Central memory CD4-positive, alpha-beta T cell (primary cell): Measurements from ENCODE around the gene NAGK.
"Not testable (repeated sequence)": the region's sequence is repeated elsewhere in the genome, so short reads cannot be mapped to it uniquely, and the experiment has no call there.

ENCODE experiments used
- DNase-seq: peaks from one replicate; pipeline ENCODE4 v3.0.0; 2022
- total RNA-seq, 3 experiments: gene quantifications; one replicate each; lab custom pipeline; 2026; lab: John Stamatoyannopoulos, UW

NAGK gene
- 44.5 to 84.1 (median 57.4) reads per million in 3 experiments for total RNA-seq

DNA sequence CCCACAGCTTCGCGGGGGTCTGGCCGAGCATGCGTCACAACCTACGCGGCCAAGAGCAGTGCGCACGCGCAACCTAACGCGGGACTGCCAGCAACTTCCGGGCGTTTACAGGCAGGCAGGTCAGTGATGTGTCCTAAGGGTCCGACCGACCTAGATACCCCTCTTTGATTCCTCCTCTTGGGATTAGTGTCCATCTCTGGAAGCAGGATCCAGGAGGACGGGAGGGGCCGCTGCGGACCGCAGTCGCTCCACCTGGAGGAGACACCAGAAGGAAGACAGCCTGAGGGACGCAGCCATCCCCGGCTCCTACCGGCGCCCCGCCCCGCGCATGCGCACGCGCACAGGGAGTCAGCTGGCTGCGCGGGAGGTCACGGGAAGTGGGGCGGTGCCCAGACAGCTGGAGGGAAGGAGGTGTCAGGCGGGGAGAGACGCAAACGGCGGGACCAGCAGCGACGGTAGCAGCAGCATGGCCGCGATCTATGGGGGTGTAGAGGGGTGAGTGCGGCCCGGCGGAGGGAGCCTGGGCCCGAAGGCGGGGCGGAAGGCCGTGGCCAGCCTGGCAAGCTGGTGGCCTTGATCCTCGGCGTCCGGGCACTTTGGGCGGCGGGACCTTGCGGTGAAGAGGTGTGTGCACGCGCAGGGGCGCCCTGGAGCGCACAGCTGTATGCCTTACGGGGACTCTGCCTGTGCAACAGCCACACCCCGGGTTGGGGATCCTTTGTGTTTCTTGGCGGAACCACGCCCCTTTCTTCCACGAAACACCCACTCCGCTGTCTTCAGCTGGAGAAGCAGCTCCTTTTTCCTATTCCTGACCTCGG, at the start of gene NAGK:
TSS of gene NAGK (plus strand) at position 431 of the 818 bp plus-strand sequence. CDS start at position 467, 36 bp downstream.
- peak; percentile 99 for DNase-seq

GRCh38 chr2:71019989-71020388, 48.5 kb upstream of the NAGK start:
- DNase-seq, result not testable (repeated sequence)

DNA sequence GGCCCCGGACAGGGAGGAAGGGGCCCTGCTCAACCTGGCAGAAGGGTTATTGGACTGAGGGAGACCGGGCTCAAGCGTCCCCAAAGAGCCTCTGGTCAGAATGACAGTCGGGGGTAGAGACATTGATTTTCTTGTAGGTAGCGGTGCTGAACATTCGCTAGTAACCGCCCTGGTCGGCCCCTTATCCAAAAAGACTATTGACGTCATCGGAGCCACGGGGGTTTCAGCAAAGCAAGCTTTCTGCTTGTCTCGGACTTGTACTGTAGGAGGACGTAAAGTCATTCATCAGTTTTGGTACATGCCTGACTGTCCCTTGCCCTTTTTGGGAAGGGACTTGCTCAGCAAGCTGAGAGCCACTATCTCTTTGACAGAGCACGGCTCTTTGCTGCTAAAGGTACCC, 47.1 kb upstream of the NAGK start:
- DNase-seq, result not testable (repeated sequence)

DNA sequence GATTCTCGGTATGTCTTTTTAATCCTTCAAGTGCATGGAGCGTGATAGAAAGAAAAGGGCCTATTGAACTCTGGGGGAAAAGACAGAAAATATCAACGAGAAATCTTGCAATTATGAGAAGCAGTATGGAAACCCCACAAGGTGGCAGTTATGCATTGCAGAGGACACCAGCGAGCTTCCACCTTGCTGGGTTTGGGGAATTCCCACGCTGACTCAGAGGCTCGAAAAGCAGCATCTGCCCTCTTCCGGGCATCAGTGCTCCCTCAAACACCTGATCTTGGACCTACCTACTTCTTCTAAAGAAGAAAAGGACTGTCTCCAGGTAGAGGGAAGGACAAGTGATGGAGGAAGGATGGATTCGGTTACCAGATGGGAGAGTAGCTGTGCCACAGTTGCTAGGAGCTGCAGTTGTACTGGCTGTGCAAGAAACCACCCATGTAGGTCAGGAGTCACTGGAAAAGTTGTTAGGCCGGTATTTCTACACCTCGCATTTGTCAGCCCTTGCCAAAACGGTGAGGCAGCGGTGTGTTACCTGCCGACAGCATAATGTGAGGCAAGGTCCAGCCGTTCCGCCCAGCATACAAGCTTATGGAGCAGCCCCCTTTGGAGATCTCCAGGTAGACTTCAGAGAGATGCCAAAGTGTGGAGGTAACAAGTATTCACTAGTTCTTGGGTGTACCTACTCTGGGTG, 44.8 kb upstream of the NAGK start:
- peak; percentile 53 for DNase-seq

GRCh38 chr2:71036296-71036695, 32.2 kb upstream of the NAGK start:
- not testable (repeated sequence) for DNase-seq

- DNase-seq, result no peak
Observed at GRCh38 chr2:71042287-71042686, 26.2 kb upstream of the NAGK start.

GRCh38 chr2:71043531-71044407, 24.7 kb upstream of the NAGK start:
- DNase-seq, result no peak

- DNase-seq, result no peak
Observed at GRCh38 chr2:71045151-71045550, 23.3 kb upstream of the NAGK start.

- no peak for DNase-seq
Observed at GRCh38 chr2:71045865-71046548, 22.4 kb upstream of the NAGK start.

GRCh38 chr2:71048096-71048495, 20.4 kb upstream of the NAGK start:
- DNase-seq, result no peak

GRCh38 chr2:71049704-71050360, 18.6 kb upstream of the NAGK start:
- DNase-seq, result peak; percentile 12

- DNase-seq, result not testable (repeated sequence)
Observed at GRCh38 chr2:71055206-71055740, 13.2 kb upstream of the NAGK start.

DNA sequence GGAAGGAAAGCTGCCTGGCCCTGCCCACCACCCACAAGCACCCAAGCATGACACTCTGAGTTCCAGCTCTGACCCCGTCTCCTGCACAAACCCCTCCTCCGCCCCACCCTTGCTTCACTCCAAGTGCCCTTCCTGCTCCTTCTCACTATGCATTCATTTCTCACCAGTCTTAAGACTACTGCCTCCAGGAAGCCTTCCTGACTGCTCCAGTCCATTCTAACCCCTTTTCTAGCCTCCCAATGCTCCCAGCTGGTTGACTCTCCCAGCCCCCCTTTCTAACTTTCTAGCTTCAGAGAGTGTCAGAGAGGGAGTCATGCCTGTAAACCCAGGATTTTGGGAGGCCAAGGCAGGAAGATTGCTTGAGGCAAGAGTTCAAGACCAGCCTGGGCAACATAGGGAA, 8.2 kb upstream of the NAGK start:
- DNase-seq, result no peak

GRCh38 chr2:71060871-71061270, 7.6 kb upstream of the NAGK start:
- DNase-seq, result no peak

DNA sequence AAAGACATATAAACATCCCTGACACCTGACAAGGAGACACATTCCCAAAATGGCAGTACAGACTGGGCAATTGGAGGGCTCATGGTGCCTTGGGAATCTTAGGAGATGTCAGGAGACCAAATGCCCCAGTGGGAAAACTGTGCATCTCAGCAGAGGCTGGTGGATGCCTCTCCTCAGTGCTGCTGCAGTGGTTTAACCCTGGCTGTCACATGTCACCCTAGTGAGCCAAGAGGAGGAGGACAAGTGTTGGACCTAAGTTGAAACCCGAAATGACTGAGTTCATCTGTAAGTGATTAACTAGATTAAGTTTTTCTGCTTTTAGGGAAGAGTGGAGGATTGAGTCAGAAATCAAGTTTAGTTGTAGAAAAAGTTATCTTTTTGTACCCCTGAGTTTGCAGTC, 5.2 kb upstream of the NAGK start:
- no peak for DNase-seq

- no peak for DNase-seq
Observed at GRCh38 chr2:71064110-71064611, 4.3 kb upstream of the NAGK start.

- DNase-seq, result no peak
Observed at GRCh38 chr2:71064754-71065621, 3.5 kb upstream of the NAGK start.

GRCh38 chr2:71066856-71067255, 1.6 kb upstream of the NAGK start:
- no peak for DNase-seq

DNA sequence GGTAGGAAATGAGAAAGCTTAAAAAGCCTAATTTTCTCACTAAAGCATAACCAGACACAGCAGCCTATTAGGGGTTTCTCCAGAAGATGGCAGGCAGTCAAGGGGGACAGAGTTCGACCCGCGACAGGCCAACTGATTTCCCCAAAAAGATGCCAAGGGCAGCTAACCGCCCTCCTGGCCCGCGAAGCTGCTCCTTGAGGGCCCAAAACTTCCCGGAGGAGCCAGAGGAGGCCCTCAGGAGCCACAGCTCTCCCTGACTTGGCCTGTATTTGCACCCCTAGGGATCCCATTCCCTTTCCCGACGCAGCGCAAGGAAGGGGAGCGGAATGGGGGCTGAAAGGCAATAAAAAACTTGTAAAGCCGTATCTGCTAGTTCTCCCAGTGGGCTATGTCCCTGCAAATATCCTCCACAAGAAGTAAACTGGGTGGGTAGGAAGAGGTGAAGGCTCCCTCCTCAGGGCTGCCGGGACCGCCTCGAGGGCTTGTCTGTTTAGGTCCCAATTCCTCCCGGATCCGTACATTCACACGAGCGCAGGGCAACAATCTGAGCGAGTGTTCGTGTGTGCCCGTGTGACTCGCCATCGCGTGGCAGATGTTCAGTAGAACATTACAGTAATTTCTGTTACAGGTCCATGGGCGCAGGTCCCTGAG, 756 bp upstream of the NAGK start:
- DNase-seq, result peak; percentile 5

- DNase-seq, result no peak
Observed at GRCh38 chr2:71069376-71069775, 928 bp downstream of the NAGK start.
